22Rv1 (cell line): ENCODE measurements around the gene FNBP1.

ENCODE experiments used
- ZFX ChIP-seq: fragments of 450-650 bp; IDR thresholded peaks from 2 replicates; pipeline ENCODE4 v1.6.1; 2017; ENCODE audit warnings: antibody characterized with exemption, borderline replicate concordance
- TF ChIP-seq, protein P1 (sequence below): fragments of 450-650 bp; IDR thresholded peaks from 2 replicates; pipeline ENCODE4 v1.5.1; 2017; ENCODE audit warnings: mild to moderate bottlenecking

DNA sequence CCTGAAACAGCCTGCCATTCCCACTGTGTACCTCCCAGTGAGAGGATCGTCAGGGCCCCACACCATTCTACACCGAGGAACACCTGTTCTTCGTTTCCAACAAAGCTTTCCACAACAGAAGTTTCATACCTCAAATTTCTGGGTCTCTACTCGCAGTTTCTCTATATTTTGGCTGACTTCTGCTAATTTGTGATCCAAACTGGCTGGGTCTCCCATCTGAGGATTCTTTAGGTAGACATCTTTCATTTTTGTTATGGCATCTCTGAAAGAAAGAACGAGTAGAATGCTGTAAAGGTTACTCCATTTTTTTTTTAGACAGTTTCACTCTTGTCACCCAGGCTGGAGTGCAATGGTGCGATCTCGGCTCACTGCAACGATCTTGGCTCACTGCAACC is 140.3 kb downstream of the FNBP1 start:
- TF ChIP-seq, protein P1, sequence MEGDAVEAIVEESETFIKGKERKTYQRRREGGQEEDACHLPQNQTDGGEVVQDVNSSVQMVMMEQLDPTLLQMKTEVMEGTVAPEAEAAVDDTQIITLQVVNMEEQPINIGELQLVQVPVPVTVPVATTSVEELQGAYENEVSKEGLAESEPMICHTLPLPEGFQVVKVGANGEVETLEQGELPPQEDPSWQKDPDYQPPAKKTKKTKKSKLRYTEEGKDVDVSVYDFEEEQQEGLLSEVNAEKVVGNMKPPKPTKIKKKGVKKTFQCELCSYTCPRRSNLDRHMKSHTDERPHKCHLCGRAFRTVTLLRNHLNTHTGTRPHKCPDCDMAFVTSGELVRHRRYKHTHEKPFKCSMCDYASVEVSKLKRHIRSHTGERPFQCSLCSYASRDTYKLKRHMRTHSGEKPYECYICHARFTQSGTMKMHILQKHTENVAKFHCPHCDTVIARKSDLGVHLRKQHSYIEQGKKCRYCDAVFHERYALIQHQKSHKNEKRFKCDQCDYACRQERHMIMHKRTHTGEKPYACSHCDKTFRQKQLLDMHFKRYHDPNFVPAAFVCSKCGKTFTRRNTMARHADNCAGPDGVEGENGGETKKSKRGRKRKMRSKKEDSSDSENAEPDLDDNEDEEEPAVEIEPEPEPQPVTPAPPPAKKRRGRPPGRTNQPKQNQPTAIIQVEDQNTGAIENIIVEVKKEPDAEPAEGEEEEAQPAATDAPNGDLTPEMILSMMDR, result no peak
- TF ChIP-seq ZFX, result no peak
